ENCODE results near the gene ETS2. TPM values are rescaled to one million over a fixed set of nuclear protein-coding genes. Genes with fewer than 3 reads are reported as not detected.

The ETS2 gene
- total RNA-seq, 2 experiments from 2014 or later: 28.1 to 29.7 TPM

DNA sequence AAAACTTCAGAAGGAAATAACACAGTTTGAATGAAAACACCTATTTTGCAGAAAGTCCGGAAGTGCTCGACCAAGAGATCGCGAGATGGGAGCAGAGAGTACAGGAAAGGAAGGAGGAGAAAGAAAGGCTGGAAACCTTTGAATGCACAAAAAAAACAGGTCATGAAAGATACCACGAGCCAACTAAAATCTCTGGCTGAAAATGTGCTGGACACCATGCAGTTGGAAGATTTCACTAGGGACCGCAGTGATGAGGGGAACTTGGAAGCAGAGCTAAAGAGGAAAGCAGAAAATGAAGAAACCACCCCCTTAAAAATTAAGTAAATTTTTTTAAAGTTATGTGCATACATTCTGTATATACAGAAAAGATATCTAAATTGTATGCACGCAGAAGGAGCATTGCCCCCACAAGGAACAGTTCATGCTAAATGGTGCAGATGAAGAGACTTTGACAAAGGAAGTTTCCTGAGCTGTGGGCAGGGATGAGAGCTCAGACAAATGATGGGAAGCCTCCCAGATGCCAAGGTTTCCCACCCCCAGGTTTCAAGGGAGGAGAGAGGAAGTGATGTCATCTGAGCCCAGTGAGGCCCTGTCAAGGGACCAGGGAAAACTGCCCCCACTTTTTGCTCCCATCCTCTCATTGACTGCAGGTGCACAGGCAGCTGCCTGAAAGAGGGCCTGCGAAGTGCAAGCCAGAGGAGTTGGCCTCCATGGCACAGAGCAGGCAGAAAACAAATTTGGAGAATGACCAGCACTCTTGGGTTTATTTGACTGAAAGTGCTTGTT is 52.5 kb downstream of the ETS2 start:
- no peak overlapping the region for H3K27ac Mint-ChIP-seq
- no peaks in the 10 kb centered on the region for H3K36me3 Mint-ChIP-seq (ENCODE audit: low read depth)
- no peaks in the 10 kb centered on the region for H3K27me3 Mint-ChIP-seq
- CTCF ChIA-PET: no interaction called here
- no peak overlapping the region for H3K4me3 Mint-ChIP-seq
- TF ChIP-seq, protein P1, sequence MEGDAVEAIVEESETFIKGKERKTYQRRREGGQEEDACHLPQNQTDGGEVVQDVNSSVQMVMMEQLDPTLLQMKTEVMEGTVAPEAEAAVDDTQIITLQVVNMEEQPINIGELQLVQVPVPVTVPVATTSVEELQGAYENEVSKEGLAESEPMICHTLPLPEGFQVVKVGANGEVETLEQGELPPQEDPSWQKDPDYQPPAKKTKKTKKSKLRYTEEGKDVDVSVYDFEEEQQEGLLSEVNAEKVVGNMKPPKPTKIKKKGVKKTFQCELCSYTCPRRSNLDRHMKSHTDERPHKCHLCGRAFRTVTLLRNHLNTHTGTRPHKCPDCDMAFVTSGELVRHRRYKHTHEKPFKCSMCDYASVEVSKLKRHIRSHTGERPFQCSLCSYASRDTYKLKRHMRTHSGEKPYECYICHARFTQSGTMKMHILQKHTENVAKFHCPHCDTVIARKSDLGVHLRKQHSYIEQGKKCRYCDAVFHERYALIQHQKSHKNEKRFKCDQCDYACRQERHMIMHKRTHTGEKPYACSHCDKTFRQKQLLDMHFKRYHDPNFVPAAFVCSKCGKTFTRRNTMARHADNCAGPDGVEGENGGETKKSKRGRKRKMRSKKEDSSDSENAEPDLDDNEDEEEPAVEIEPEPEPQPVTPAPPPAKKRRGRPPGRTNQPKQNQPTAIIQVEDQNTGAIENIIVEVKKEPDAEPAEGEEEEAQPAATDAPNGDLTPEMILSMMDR (IDR thresholded peaks at IDR 0.05): no peak
- DNase-seq (no peak), ATAC-seq (no peak)
- H3K4me1 Mint-ChIP-seq (ENCODE audit: low read depth): peaks cover 5% of the 10 kb centered on the region
- POLR2A ChIA-PET: no interaction called here
- intact Hi-C loops (cut with micrococcal nuclease): no loop called here
- no peaks in the 10 kb centered on the region for H3K9me3 Mint-ChIP-seq

DNA sequence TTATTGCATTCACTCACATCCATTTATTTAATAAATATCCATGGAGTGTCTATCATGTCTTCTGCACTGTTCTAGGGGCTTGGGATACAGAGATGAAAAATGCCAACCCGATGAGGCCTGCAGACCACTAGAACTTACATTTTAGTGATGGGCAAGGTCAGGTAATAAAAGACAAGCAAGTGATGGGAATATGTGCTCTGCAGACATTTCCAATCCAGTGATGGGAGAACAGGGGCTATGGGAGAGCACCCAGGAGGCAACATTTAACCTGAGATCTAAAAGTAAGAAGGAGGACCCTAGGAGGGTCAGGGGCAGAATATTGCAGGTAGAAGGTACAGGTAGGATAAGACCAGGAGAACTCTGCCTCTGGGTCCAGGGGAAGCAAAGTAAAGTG is 53.1 kb downstream of the ETS2 start:
- Mint-ChIP-seq H3K4me1 (ENCODE audit: low read depth) (peaks cover 5% of the 10 kb centered on the region), H3K9me3 (no peaks in the 10 kb centered on the region), H3K27me3 (no peaks in the 10 kb centered on the region), H3K4me3 (no peak overlapping the region), H3K36me3 (ENCODE audit: low read depth) (no peaks in the 10 kb centered on the region), H3K27ac (no peak overlapping the region)
- ChIA-PET POLR2A (no interaction called here), CTCF (no interaction called here)
- ATAC-seq (no peak), DNase-seq (no peak)
- intact Hi-C loops (cut with micrococcal nuclease): no loop called here
- TF ChIP-seq, protein P1 (IDR thresholded peaks at IDR 0.05): no peak

DNA sequence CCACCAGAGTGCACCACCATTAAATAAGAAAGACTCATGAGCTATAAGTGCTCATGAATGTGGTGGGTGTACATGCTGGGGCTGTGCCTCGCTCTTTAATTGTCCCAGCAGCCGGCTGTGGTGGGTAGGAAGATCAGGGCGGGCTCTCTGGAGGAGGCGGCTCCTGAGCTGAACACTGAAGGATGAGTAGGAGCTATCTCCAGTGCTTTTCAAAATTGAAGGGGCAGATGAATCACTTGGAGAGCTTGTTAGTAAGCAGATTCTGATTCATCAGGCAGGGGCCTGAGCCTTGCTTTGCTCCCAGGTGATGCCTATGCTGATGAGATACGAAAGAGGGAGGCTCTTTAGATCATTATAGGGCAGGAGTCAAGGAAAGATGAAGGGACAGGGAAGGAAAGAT is 54.1 kb downstream of the ETS2 start:
- Mint-ChIP-seq H3K4me3 (no peak overlapping the region), H3K4me1 (ENCODE audit: low read depth) (peaks cover 5% of the 10 kb centered on the region), H3K9me3 (no peaks in the 10 kb centered on the region), H3K27ac (no peak overlapping the region), H3K27me3 (peaks cover 1% of the 10 kb centered on the region), H3K36me3 (ENCODE audit: low read depth) (no peaks in the 10 kb centered on the region)
- intact Hi-C loops (cut with micrococcal nuclease): no loop called here
- TF ChIP-seq, protein P1 (IDR thresholded peaks at IDR 0.05): no peak
- no peak for DNase-seq
- no peak for ATAC-seq
- ChIA-PET CTCF (no interaction called here), POLR2A (no interaction called here)

DNA sequence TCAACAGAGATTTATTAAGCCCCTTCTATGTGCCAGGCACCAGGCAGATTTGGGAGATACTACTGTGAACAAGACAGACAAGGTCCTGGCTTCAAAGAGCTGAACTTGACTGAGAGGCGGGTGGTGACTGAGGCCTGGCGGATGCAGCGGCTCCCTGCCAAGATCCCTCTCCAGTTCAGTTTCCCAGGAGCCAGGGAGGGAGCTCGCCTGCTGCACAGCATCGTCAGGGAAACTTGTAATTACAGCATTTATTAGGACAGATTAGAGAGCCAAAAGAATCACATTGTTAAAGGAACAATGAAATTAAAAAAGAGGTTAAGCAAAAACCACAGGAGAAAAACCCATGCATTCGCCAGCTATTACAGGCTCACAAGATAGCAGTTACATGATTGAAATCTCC is 55.3 kb downstream of the ETS2 start:
- Mint-ChIP-seq H3K27me3 (peaks cover 1% of the 10 kb centered on the region), H3K9me3 (no peaks in the 10 kb centered on the region), H3K4me3 (no peak overlapping the region), H3K4me1 (ENCODE audit: low read depth) (peaks cover 5% of the 10 kb centered on the region), H3K36me3 (ENCODE audit: low read depth) (no peaks in the 10 kb centered on the region), H3K27ac (no peak overlapping the region)
- ChIA-PET POLR2A (interaction anchor here (1.2 kb wide), 1 partner anchor 22 kb away, joined by 3 read pairs; no protein-coding TSS in a partner anchor), CTCF (no interaction called here)
- TF ChIP-seq, protein P1 (IDR thresholded peaks at IDR 0.05): no peak
- intact Hi-C loops (cut with micrococcal nuclease): no loop called here
- ATAC-seq: no peak
- DNase-seq: no peak

DNA sequence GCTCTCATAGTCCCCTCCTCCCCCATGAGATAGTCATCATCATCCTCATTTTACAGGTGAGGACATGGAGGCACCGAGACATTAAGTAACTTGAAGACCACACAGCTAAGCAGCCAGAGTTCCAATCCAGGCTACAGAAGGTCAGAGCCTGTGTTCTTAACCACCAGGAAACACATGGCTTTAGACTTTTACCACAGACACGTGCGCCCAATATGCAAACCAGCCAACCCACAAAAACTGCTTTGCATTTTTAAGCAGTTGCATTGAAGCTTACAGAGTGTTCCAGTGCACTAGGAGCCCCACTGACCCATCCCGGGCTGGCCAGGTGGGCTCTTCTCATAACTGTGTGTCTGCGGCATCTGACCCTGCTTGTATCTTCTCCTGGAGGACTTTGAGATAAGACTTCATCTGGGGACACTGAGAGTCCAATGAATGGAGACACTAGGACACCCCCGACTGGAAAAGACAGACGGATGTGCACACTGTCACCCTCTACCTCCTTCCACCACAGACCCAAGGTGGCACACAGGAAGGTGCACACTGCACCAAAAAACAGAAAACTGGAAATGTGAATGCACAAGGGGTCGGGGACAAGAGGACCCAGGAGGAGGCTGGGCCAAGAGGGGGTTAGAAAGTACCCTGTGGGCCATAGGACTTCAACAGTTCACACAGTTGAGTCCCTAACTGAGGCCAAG is 56.4 kb downstream of the ETS2 start:
- CTCF ChIA-PET: no interaction called here
- intact Hi-C loops (cut with micrococcal nuclease): no loop called here
- ATAC-seq (no peak), DNase-seq (peak; percentile 22)
- Mint-ChIP-seq H3K27me3 (peaks cover 8% of the 10 kb centered on the region), H3K4me3 (no peak overlapping the region), H3K9me3 (no peaks in the 10 kb centered on the region), H3K4me1 (ENCODE audit: low read depth) (peaks cover 5% of the 10 kb centered on the region), H3K27ac (no peak overlapping the region), H3K36me3 (ENCODE audit: low read depth) (no peaks in the 10 kb centered on the region)
- TF ChIP-seq, protein P1 (IDR thresholded peaks at IDR 0.05): no peak
- POLR2A ChIA-PET: interaction anchor here (0.7 to 1.2 kb wide), 3 partner anchors 12 to 814 kb away, joined by 3 read pairs; no protein-coding TSS in a partner anchor

Measured in activated CD8-positive, alpha-beta T cell treated with anti-CD3 and anti-CD28 coated beads for 36 hours (primary cell).